Sigmoid colon (tissue), 7 donors: ENCODE measurements around the gene MINDY4B. TPM values are rescaled to one million over a fixed set of nuclear protein-coding genes. Genes with fewer than 3 reads are reported as not detected.

Source experiments
- DNase-seq: peaks from one replicate; pipeline ENCODE4 v3.0.0-alpha.2; 2019
- H3K27ac ChIP-seq, 4 donors: fragments of 200-600 bp; sonication (generic); one replicate each; pipeline ENCODE4 v1.5.1; 2016 to 2019; ENCODE audit warnings: mild to moderate bottlenecking in 1 of 4
- H3K27me3 ChIP-seq, 3 donors: fragments of 200-600 bp; sonication (generic); one replicate each; pipeline ENCODE4 v1.5.1; 2019; ENCODE audit warnings: mild to moderate bottlenecking in 1 of 3
- H3K36me3 ChIP-seq, 4 donors: fragments of 200-600 bp; sonication (generic); one replicate each; pipeline ENCODE4 v1.5.1; 2016 to 2019
- H3K4me1 ChIP-seq, 4 donors: fragments of 200-600 bp; sonication (generic); one replicate each; pipeline ENCODE4 v1.5.1; 2017 to 2019
- H3K4me3 ChIP-seq, 4 donors: fragments of 200-600 bp; sonication (generic); one replicate each; pipeline ENCODE4 v1.5.1; 2017 to 2019; ENCODE audit warnings: mild to moderate bottlenecking in 2 of 4, moderate library complexity in 1 of 4
- H3K9me3 ChIP-seq, 4 donors: fragments of 200-600 bp in 3 of 4; sonication (generic) in 3 of 4; one replicate each; pipeline versions ENCODE4 v1.5.1 to v1.6.1; 2013 to 2019
- CTCF ChIP-seq, 4 experiments: fragments of 450-650 bp in 3 of 4; fragments of 200-600 bp in 1 of 4; IDR thresholded peaks; one replicate each; pipeline ENCODE4 v1.5.1; 2016 to 2019; ENCODE audit warnings: antibody characterized with exemption in 4 of 4, mild to moderate bottlenecking in 3 of 4, moderate library complexity in 2 of 4
- EP300 ChIP-seq, 4 donors: sonication (generic); formaldehyde crosslinking; IDR thresholded peaks; one replicate each; pipeline ENCODE4 v1.6.1; 2017; ENCODE audit warnings: antibody characterized with exemption in 4 of 4
- POLR2A ChIP-seq, 2 donors: fragments of 450-650 bp; IDR thresholded peaks; one replicate each; pipeline ENCODE4 v1.6.1; 2016; ENCODE audit warnings: antibody characterized with exemption in 2 of 2, mild to moderate bottlenecking in 2 of 2, moderate library complexity in 2 of 2
- POLR2AphosphoS5 ChIP-seq, 4 donors: sonication (generic); formaldehyde crosslinking; IDR thresholded peaks; one replicate each; pipeline ENCODE4 v1.6.1; 2017; ENCODE audit warnings: antibody characterized with exemption in 4 of 4
- WGBS, 2 donors: extraction: QIAGEN DNeasy Blood & Tissue Kit; methylation state at CpG; one replicate each; pipeline ENCODE4 v1.1.7; 2013; 5-methylcytosine and 5-hydroxymethylcytosine counted together
- intact Hi-C: fragments of 100-400 bp; cut with DNase I; formaldehyde crosslinking; loops from one replicate; pipeline ENCODE4 v1.15.1; 2023
- polyA plus RNA-seq, 3 donors: library from polyadenylated mRNA; stranded (reverse); fragments of 200-250 nt; gene quantifications; one replicate each; pipeline ENCODE4 v1.2.3, GENCODE V29; 2013
- total RNA-seq, 4 donors: library from RNA; depleted of rRNA; stranded (reverse); fragments of >200 nt; gene quantifications; one replicate each; pipeline ENCODE4 v1.1.0, GENCODE V29; 2016
- donor health status: healthy with polysubstance abuse.
- donor health status: Bipolar disorder and iron deficiency.
- donor health status: healthy.

MINDY4B gene
- total and polyA plus RNA-seq, 7 donors = not detected

GRCh38 chr3:150913133-150913922 lies 8.1 kb upstream of the MINDY4B start:
- no peak overlapping the region for H3K4me3 ChIP-seq
- DNase-seq = no peak
- H3K4me1 ChIP-seq = no peaks in the 10 kb centered on the region
- TF ChIP-seq POLR2AphosphoS5 (IDR thresholded peaks at IDR 0.05) = no peak
- no peak for TF ChIP-seq POLR2A (IDR thresholded peaks at IDR 0.05)
- no peak for TF ChIP-seq CTCF (IDR thresholded peaks at IDR 0.05)
- TF ChIP-seq EP300 (IDR thresholded peaks at IDR 0.05) = no peak
- intact Hi-C loops = no loop called here
- no peaks in the 10 kb centered on the region for H3K9me3 ChIP-seq
- 79% methylated on average over 4 of the region's 4 CpGs for WGBS, 2 donors
- H3K36me3 ChIP-seq = no peaks in the 10 kb centered on the region
- H3K27me3 ChIP-seq = no peaks in the 10 kb centered on the region
- no peak overlapping the region for H3K27ac ChIP-seq

GRCh38 chr3:150912501-150912900 lies 7.3 kb upstream of the MINDY4B start:
- TF ChIP-seq CTCF (IDR thresholded peaks at IDR 0.05) = no peak
- TF ChIP-seq EP300 (IDR thresholded peaks at IDR 0.05) = no peak
- TF ChIP-seq POLR2AphosphoS5 (IDR thresholded peaks at IDR 0.05) = no peak
- no peaks in the 10 kb centered on the region for H3K36me3 ChIP-seq
- 60 to 77% methylated on average over 3 of the region's 3 CpGs for WGBS, 2 donors
- H3K9me3 ChIP-seq = no peaks in the 10 kb centered on the region
- intact Hi-C loops = no loop called here
- no peaks in the 10 kb centered on the region for H3K27me3 ChIP-seq
- DNase-seq = no peak
- H3K27ac ChIP-seq = no peak overlapping the region
- no peaks in the 10 kb centered on the region for H3K4me1 ChIP-seq
- no peak overlapping the region for H3K4me3 ChIP-seq

GRCh38 chr3:150911771-150912170 lies 6.5 kb upstream of the MINDY4B start:
- H3K36me3 ChIP-seq = no peaks in the 10 kb centered on the region
- H3K4me1 ChIP-seq = no peaks in the 10 kb centered on the region
- DNase-seq = no peak
- no peak for TF ChIP-seq EP300 (IDR thresholded peaks at IDR 0.05)
- H3K9me3 ChIP-seq = no peaks in the 10 kb centered on the region
- no peak overlapping the region for H3K27ac ChIP-seq
- no peaks in the 10 kb centered on the region for H3K27me3 ChIP-seq
- intact Hi-C loops = no loop called here
- H3K4me3 ChIP-seq = no peak overlapping the region

- 58 to 59% methylated on average over 1 of the region's 1 CpG for WGBS, 2 donors
- Histone ChIP-seq H3K36me3 (no peaks in the 10 kb centered on the region), H3K4me3 (no peak overlapping the region), H3K4me1 (no peaks in the 10 kb centered on the region), H3K9me3 (no peaks in the 10 kb centered on the region), H3K27me3 (no peaks in the 10 kb centered on the region), H3K27ac (no peak overlapping the region)
- TF ChIP-seq CTCF (IDR thresholded peaks at IDR 0.05) (no peak), EP300 (IDR thresholded peaks at IDR 0.05) (no peak), POLR2A (IDR thresholded peaks at IDR 0.05) (no peak), POLR2AphosphoS5 (IDR thresholded peaks at IDR 0.05) (no peak)
- intact Hi-C loops = no loop called here
- no peak for DNase-seq
Measured at GRCh38 chr3:150906461-150906860, 1.2 kb upstream of the MINDY4B start.

- no peaks in the 10 kb centered on the region for H3K4me1 ChIP-seq
- H3K4me3 ChIP-seq = no peak overlapping the region
- intact Hi-C loops = no loop called here
- no peaks in the 10 kb centered on the region for H3K27me3 ChIP-seq
- no peak for TF ChIP-seq EP300 (IDR thresholded peaks at IDR 0.05)
- no peak for TF ChIP-seq POLR2AphosphoS5 (IDR thresholded peaks at IDR 0.05)
- no peak for TF ChIP-seq POLR2A (IDR thresholded peaks at IDR 0.05)
- no peak for TF ChIP-seq CTCF (IDR thresholded peaks at IDR 0.05)
- no peaks in the 10 kb centered on the region for H3K36me3 ChIP-seq
- no peak overlapping the region for H3K27ac ChIP-seq
- WGBS, 2 donors = 64 to 81% methylated on average over 1 of the region's 1 CpG
- H3K9me3 ChIP-seq = no peaks in the 10 kb centered on the region
- no peak for DNase-seq
Measured at GRCh38 chr3:150905746-150906145, 507 bp upstream of the MINDY4B start.
